HG03039 (cell line): ENCODE measurements around the gene RELN.
"Not testable (repeated sequence)": the region's sequence is repeated elsewhere in the genome, so short reads cannot be mapped to it uniquely, and the experiment has no call there.

Source experiments
- ATAC-seq: cut with Tn5 transposase; IDR thresholded peaks from one replicate; pipeline ENCODE4 v1.9.1; 2021; ENCODE audit warnings: mild to moderate bottlenecking, moderate library complexity; ENCODE audit not compliant: unreplicated experiment

RELN gene

DNA sequence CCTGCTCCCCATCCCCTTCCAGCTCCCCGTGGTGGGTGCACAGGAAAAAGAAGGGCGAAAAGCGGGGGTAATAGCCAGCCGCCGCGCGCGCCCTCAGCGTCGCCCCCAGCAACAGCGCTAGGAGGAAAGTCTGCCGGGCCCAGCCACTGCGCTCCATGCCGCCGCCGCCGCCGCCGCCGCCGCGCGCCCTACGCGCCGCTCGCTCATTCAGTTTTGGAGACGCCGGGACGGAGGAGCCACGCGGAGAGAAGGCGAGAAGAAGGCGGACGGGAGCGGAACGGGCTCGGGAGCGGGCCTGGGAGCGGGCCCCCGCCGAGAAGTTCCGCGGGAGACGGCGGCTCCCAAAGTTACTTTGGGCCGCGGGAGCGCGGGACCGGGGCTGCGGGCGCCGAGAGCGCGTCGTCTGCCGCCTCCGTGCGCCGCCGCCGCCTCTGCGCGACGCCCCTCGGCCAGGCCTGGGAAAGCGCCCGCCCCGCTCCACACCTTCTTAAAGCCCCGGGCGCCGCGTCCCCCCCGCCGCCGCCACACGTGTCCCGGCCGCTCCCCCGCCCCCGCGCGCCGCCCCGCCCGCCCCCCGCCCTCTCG is at the start of gene RELN:
TSS of gene RELN (minus strand) at position 459 of the 585 bp plus-strand sequence. CDS start at position 157, 302 bp downstream.
- no peak for ATAC-seq

DNA sequence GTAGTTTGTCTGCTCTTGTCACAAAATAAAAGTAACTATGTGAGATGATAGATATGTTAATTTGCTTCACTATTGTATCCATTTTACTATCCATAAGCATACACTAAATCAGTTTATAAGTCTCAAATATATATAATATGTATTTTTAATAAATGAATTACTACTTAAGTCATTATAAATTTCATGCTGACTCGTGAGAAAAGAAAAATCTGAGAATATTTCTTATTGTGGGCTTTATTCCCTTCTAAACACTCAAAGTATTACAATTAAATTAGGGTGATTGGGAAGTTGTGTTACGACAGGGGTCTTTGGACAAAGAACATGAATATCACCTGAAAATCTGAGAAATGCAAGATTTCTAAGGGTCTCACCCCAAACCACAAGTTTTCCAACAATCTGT is 48.7 kb upstream of the RELN start:
- no peak for ATAC-seq

GRCh38 chr7:104036889-104037288 is 47.4 kb upstream of the RELN start:
- not testable (repeated sequence) for ATAC-seq

DNA sequence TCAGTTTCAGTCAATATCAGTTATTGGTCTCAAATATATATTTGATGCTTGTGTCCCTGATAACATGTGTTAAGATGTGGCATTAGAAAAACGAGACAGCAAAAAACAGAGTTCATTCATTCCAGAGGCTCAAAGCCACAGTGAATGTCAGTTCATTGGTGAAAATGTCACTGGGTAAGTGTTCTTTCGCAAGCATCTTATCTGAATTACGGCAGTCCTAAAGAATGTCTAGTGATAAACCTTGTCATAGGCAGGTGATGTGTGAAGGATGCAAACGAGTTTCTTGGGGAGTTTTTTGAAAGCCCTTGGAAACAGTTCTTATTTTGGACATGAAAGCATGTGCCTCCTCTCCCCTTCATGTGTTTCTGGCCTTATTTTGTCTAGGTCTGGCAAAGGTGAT is 45.9 kb upstream of the RELN start:
- no peak for ATAC-seq

DNA sequence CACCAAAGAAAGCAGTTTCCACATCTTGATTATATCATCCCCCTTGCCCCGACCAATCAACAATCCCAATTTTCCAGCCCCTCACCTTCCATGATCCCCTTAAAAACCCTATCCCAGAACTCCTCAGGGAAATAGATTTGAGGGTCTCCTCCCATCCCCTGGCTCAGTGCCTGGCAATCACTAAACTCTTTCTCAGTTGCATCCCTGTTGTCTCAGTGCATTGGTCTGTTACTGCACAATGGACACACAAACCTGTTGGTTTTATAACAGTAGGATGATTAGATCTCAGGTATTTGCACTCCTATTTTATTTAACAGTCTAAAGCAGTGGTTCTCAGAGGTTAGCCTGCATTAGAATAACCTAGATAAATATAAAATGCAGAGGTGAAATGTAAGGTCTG is 45.2 kb upstream of the RELN start:
- ATAC-seq = no peak

GRCh38 chr7:104033837-104034236 is 44.4 kb upstream of the RELN start:
- no peak for ATAC-seq

- ATAC-seq = no peak
These were observed 43.0 kb upstream of the RELN start for GRCh38 chr7:104032486-104032885.

- ATAC-seq = no peak
These were observed 40.3 kb upstream of the RELN start for GRCh38 chr7:104029765-104030164.

DNA sequence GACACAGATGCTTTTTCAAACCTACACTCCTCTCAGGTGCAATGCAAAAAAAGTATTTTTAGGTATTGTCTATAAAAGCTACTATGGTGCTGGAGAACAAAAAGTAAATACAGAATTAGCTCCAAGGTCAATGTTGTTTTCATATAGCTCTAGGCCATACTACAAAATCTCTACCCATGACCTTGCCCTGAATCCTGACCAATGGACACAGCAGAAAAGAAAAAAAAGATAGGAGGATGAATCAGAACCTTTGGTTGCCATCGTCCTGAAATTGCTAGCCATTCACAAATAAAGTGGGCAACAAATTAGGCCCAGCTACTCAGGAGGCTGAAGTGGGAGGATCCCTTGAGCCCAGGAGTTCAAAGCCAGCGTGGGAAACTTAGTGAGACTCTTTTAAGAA is 35.2 kb upstream of the RELN start:
- ATAC-seq = no peak

- no peak for ATAC-seq
These were observed 33.6 kb upstream of the RELN start for GRCh38 chr7:104023100-104023499.

GRCh38 chr7:104018425-104018824 is 29.0 kb upstream of the RELN start:
- no peak for ATAC-seq

DNA sequence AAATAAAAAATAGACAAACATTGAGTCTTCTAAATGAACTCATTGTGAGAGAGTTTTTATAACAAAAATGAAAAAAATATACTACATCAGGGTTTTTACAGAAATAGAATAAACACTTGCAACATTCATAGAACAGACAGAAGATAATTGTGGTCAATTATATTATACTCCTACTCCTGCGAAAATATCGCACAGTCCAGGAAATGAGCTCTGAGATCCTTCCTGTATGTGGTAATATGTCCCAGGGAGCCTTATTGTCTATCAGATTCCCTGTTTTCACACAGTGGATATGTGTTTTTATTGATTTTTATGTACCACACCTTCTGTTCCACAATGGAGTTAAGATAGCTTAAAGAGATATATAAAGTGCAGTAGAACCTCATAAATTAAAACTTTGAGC is 27.5 kb upstream of the RELN start:
- no peak for ATAC-seq

GRCh38 chr7:104012835-104013234 is 23.4 kb upstream of the RELN start:
- ATAC-seq = no peak

DNA sequence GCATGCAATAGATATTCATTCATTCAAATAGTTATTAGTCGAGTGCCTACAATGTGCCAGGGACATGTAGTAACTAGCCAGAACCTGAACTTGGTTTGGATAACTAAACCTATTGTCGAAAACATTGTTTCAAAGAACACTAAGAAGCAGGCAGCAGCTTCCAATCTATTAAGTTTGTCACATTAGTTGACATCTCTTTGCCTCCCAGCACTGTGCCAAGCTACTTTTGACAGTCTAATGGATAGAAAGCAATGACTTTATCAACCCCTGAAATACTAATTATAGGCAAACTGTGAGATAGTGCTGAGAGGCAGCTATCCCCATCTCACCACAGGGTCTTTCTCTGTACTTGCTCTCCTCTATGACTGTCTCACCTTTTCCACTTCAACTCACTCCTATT is 22.4 kb upstream of the RELN start:
- ATAC-seq = no peak

DNA sequence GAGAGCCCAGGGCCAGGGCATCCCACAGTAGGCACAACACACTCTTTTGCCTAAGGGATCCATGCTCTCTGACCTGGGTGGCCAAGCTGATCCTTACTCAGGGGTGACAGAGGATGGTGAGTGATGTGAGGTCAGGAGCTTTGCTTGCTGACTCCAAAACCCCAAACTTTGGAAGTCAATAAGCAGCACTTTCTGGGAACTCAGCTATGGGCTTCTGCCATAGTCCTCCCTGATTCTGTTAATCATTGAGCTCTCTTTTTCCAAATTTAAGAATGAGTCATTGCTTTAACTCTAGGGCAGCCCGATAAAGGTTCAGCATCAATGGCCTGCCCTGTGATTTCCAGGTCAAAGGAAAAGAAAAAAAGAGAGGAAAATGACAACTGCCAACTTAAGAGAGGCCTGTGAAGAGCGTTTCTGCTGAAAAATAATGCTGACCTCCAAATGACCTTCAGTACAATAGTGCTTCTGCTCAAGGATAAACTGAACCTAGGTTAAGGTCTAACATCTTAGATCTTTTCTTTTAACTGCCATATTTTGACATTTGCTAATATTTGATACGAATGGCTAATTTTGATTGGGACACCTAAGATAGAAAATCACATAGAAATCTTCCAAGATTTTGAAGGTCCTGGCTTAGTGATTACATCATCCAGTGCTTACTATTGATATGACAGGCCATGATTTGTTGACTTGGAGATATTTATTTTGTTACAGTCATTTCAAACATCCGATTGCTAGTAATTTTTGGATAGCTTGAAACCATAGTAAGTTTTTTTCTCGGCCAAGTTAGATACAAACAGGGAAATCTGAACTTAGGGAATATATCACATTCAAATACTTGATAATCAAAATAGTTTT is 20.8 kb upstream of the RELN start:
- no peak for ATAC-seq

- no peak for ATAC-seq
These were observed 18.6 kb upstream of the RELN start for GRCh38 chr7:104008107-104008506.

DNA sequence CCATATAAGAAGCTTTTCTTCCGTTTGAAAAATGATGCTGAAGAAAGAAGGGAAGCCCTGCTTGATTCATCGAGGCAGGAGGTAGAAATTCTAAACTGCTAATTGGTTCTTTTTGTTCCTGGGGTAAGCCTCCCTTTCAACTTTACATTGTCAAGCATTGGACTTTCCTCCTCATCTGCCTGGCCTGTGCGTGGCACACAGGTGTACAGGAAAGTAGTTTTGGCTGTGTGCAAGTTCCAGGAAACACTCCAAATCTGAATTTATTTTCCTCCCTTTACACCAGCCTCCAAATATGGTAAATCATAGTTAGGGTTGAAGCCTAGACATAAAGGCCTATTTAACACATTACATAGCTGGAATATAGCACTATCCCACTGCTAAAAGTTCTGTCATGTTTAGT is 18.2 kb upstream of the RELN start:
- ATAC-seq = no peak

DNA sequence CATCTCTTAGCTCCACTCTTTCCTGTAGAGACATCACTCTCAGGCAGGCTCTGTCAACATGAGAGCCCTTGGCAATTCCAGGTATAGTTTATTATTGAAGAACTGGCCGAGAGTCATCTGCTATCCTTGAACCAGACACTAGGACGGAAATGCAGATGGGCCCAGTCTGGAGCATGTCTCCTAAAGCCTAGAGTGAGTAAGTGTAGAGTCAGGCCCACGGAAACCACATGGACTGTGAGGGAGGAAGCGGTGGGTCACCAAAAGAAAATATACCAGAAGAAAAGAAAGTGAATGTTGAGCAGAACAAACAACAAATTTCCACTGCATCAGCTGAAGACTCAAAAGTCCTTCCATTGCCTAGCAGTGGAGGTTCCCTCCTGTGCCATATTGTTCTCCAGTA is 15.7 kb upstream of the RELN start:
- ATAC-seq = no peak

- ATAC-seq = no peak
These were observed 7.2 kb upstream of the RELN start for GRCh38 chr7:103996639-103997038.

- no peak for ATAC-seq
These were observed 6.6 kb upstream of the RELN start for GRCh38 chr7:103996017-103996551.

DNA sequence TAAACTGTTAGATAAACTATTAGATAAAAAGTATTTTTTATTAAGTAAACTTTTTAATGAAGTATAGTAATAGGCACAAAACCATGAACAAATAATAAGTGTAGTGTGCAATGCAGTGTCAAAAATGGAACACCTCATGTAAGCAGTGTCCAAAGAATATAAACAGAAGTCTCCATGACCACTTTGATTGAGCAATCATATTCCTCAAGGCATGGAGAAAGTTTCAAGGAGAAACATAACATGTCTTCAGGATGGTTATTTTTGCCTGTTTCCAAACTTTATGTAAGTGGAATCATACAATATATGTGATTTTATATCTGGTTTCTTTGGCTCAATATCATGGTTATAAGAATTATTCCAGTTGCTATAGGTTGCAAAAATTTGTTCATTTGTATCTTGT is 6.1 kb upstream of the RELN start:
- no peak for ATAC-seq

GRCh38 chr7:103993551-103993950 is 4.1 kb upstream of the RELN start:
- no peak for ATAC-seq
